Lower lobe of right lung (tissue), 2 donors: ENCODE measurements around the gene DRC7. TPM values are rescaled to one million over a fixed set of nuclear protein-coding genes. Genes with fewer than 3 reads are reported as not detected.

Source experiments
- ATAC-seq, 2 donors: fragments of 200-7000 bp; cut with Tn5 transposase; one replicate each; pipeline ENCODE4 v1.9.1; 2020 to 2022; ENCODE audit warnings: mild to moderate bottlenecking in 2 of 2, moderate library complexity in 2 of 2
- DNase-seq: peaks from one replicate; pipeline ENCODE4 v3.0.0-alpha.2; 2020
- H3K27ac ChIP-seq: fragments of 200-600 bp; one replicate; pipeline ENCODE4 v1.8.0; 2022
- H3K27me3 ChIP-seq: fragments of 200-600 bp; one replicate; pipeline ENCODE4 v1.8.0; 2022; ENCODE audit warnings: low read depth
- H3K36me3 ChIP-seq: fragments of 200-600 bp; one replicate; pipeline ENCODE4 v1.8.0; 2022; ENCODE audit warnings: mild to moderate bottlenecking
- H3K4me1 ChIP-seq: fragments of 200-600 bp; one replicate; pipeline ENCODE4 v1.8.0; 2022
- H3K4me3 ChIP-seq: fragments of 200-600 bp; one replicate; pipeline ENCODE4 v1.8.0; 2022; ENCODE audit warnings: mild to moderate bottlenecking
- H3K9me3 ChIP-seq: fragments of 200-600 bp; one replicate; pipeline ENCODE4 v1.8.0; 2022
- intact Hi-C: fragments of 100-400 bp; cut with DNase I; formaldehyde crosslinking; loops from one replicate; pipeline ENCODE4 v1.11.0; 2022
- total RNA-seq: library from RNA; stranded (reverse); fragmentation: NEBNext Ultra II Directional; extraction: Animal tissue kit (Norgen Biotek cat#: 25700); gene quantifications from one replicate; pipeline ENCODE4 v1.2.1, GENCODE V29; 2021
- TF ChIP-seq, protein P1 (sequence below): fragments of 200-600 bp; IDR thresholded peaks from one replicate; pipeline ENCODE4 v1.8.0; 2022; ENCODE audit warnings: antibody characterized with exemption, mild to moderate bottlenecking
- donor health status: DM: no; HTN: yes; CAD: no; lungs with severe emphysema.

DRC7 gene
- total RNA-seq, 1 donor from 2014 or later, result 4.3 TPM

DNA sequence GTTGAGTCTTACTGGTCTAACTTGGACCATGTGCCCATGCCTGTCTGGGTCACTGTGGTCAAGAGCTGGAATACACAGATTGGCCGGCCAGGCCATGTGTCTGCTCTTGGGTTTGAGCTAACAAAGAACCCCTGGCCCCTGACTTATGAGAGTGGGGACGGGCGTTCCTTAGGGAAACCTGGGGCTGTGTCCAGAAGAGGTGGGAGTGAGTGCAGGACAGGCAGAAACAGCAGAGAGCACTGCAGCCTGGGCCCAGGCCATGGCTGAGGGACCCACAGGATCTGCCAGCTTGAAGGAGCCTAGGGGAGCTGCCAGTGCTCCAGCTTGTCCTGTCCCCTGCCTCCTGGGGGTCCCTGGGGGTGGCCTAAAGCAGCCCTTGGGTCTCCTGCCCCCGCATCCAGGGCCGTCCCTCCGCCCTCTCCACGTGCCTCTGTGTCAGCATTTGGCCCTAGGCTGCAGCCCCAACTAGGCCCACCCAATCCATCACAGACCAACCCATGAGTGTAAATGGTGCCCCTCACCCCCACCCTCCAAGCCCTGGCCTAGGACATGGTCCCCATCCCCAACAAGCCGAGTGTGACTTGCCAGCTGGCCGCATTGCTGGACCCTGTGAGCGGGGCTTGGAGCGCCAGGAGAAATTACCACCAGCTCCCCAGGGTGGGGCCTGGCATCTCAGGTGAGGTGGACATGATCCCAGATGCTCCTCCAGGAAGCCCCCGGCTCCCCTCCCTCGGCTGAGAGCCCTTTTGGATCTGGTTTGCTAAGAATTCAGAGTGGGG is 12.5 kb upstream of the DRC7 start:
- DNase-seq (no peak), ATAC-seq (no peak)
- Histone ChIP-seq H3K27me3 (no peaks in the 10 kb centered on the region), H3K27ac (no peak overlapping the region), H3K4me3 (no peak overlapping the region), H3K36me3 (no peaks in the 10 kb centered on the region), H3K4me1 (no peaks in the 10 kb centered on the region), H3K9me3 (no peaks in the 10 kb centered on the region)
- TF ChIP-seq, protein P1, sequence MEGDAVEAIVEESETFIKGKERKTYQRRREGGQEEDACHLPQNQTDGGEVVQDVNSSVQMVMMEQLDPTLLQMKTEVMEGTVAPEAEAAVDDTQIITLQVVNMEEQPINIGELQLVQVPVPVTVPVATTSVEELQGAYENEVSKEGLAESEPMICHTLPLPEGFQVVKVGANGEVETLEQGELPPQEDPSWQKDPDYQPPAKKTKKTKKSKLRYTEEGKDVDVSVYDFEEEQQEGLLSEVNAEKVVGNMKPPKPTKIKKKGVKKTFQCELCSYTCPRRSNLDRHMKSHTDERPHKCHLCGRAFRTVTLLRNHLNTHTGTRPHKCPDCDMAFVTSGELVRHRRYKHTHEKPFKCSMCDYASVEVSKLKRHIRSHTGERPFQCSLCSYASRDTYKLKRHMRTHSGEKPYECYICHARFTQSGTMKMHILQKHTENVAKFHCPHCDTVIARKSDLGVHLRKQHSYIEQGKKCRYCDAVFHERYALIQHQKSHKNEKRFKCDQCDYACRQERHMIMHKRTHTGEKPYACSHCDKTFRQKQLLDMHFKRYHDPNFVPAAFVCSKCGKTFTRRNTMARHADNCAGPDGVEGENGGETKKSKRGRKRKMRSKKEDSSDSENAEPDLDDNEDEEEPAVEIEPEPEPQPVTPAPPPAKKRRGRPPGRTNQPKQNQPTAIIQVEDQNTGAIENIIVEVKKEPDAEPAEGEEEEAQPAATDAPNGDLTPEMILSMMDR, result no peak
- intact Hi-C loops, result no loop called here

DNA sequence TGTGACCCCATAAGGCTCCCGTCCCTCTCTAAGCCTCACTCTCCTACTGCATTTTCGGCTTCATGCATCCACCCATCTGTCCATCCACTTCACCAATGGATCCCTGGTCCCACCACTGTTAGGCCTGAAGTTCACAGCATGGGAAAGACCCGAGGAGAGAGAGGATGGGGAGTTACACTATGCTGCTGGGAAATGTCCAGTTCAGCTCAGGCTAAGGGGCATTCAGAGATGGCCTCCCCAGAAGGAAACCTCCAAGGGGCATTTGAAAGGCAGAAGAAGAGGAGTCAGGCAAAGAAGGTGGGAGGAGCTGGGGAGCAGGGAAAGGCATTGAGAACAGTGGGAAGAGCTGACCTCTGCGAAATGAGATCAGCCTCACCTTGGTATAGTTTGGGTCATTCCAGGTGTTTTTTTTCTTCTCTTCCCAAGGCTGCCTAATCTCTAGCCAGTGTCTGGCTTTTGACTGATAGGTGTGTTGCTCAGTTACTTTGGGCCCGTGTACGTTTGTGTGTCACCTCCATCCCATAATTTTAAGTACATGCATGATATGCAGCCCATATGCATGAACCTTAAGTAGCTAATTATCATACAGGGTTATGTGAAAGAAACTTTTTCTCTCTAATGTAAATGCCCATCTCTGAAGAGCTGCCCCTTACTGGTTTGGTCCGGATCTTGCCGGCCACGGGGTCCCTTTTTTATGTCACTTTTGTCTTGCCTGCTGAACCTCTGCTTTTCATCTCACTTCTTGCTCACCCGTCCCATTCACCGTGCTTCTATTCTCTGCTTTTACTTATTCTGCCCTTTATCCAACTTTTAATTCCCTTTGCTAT is 11.6 kb upstream of the DRC7 start:
- Histone ChIP-seq H3K27ac (no peak overlapping the region), H3K9me3 (no peaks in the 10 kb centered on the region), H3K4me3 (no peak overlapping the region), H3K27me3 (no peaks in the 10 kb centered on the region), H3K4me1 (no peaks in the 10 kb centered on the region), H3K36me3 (no peaks in the 10 kb centered on the region)
- ATAC-seq, result no peak
- intact Hi-C loops, result no loop called here
- no peak for DNase-seq
- TF ChIP-seq, protein P1, result no peak

DNA sequence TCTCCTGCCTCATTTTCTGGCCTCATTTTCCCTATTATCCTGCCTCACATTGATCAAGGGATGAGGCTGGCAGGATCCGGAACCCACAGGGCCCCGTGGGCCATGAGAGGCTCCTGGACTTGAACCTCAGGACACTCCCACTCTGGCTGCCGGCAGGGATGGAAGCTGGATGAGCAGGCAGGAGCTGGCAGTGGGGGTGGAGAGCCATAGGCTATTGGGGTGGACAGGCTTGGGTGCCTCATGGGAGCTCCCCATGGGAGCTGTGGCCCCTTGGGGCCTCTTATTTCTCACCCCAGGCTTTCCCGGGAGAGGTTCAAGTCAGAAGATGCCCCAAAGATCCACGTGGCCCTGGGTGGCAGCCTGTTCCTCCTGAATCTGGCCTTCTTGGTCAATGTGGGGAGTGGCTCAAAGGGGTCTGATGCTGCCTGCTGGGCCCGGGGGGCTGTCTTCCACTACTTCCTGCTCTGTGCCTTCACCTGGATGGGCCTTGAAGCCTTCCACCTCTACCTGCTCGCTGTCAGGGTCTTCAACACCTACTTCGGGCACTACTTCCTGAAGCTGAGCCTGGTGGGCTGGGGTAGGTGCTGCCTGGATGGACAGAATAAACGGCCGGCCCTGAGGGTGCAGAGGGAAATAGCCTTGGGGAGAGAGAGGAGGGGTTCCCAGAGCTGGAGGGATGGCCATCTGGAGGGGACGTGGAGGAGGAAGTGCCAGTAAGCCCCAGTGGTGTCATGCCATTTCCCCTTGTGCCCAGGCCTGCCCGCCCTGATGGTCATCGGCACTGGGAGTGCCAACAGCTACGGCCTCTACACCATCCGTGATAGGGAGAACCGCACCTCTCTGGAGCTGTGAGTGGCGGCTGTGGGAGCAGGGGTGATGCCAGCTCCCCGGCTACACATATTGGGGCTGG is 10.7 kb upstream of the DRC7 start:
- ATAC-seq (no peak), DNase-seq (no peak)
- intact Hi-C loops, result no loop called here

DNA sequence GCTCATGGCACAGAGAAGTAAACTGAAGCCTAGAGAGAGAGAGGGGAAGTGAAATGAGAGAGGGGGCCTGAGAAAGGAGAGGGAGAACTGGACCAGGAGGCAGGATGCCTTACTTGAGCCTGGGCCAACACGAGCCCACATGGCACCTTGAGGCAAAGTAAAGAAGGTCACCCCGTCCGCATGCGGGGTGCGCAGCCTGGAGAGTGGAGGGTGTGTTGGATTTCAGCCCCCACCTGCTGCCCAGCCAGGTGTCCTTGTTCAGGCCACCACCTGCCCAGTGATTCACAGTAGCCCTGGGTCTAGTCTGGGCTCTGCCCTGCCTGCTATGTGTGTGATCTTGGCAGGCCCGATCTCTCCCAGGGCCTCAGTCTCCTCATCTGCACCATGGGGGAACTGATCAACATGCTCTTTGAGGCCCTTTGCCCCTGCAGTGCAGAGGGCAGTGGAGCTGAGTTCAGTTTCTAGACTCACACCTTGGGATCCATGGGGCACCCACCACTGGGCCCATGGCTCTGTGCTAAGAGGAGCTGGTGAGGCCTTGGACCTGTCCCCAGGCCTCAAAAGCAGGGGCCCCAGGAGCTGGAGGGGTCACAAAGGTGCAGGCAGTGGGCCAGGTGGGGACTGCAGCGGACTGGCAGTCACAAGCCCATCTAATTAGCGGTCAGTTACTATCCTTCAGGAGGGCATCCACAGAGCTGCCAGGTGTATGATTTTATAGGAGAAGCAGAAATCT is 9.8 kb upstream of the DRC7 start:
- TF ChIP-seq, protein P1, result no peak
- Histone ChIP-seq H3K4me3 (no peak overlapping the region), H3K27ac (no peak overlapping the region), H3K27me3 (no peaks in the 10 kb centered on the region), H3K36me3 (no peaks in the 10 kb centered on the region), H3K9me3 (no peaks in the 10 kb centered on the region), H3K4me1 (no peaks in the 10 kb centered on the region)
- intact Hi-C loops, result no loop called here
- DNase-seq (no peak), ATAC-seq (no peak)

More for the DNA sequence above, 10.7 kb upstream of the DRC7 start:
- Histone ChIP-seq H3K4me3 (no peak overlapping the region), H3K27ac (no peak overlapping the region), H3K36me3 (no peaks in the 10 kb centered on the region), H3K9me3 (no peaks in the 10 kb centered on the region), H3K27me3 (no peaks in the 10 kb centered on the region), H3K4me1 (no peaks in the 10 kb centered on the region)
- TF ChIP-seq, protein P1, result no peak
